HG03108 (cell line): ENCODE results near the gene SLC39A11.
"Not testable (repeated sequence)": the region's sequence is repeated elsewhere in the genome, so short reads cannot be mapped to it uniquely, and the experiment has no call there.

Experiments used
- ATAC-seq: cut with Tn5 transposase; IDR thresholded peaks from one replicate; pipeline ENCODE4 v1.9.1; 2021; ENCODE audit warnings: moderate library complexity; ENCODE audit not compliant: unreplicated experiment

Gene SLC39A11

GRCh38 chr17:73072219-73072962 is 20.1 kb downstream of the SLC39A11 start:
- ATAC-seq: no peak

GRCh38 chr17:73071066-73071999 is 21.2 kb downstream of the SLC39A11 start:
- no peak for ATAC-seq

GRCh38 chr17:73069841-73070240 is 22.6 kb downstream of the SLC39A11 start:
- no peak for ATAC-seq

- no peak for ATAC-seq
Observed at GRCh38 chr17:73069164-73069770, 23.2 kb downstream of the SLC39A11 start.

GRCh38 chr17:73068322-73069153 is 23.9 kb downstream of the SLC39A11 start:
- ATAC-seq: no peak

GRCh38 chr17:73067699-73068098 is 24.8 kb downstream of the SLC39A11 start:
- ATAC-seq: not testable (repeated sequence)

GRCh38 chr17:73067075-73067474 is 25.4 kb downstream of the SLC39A11 start:
- ATAC-seq: no peak

- ATAC-seq: no peak
Observed at GRCh38 chr17:73066148-73066884, 26.2 kb downstream of the SLC39A11 start.

GRCh38 chr17:73065376-73065775 is 27.1 kb downstream of the SLC39A11 start:
- ATAC-seq: no peak

GRCh38 chr17:73064084-73064938 is 28.2 kb downstream of the SLC39A11 start:
- no peak for ATAC-seq

- no peak for ATAC-seq
Observed at GRCh38 chr17:73062726-73063125, 29.8 kb downstream of the SLC39A11 start.

- ATAC-seq: no peak
Observed at GRCh38 chr17:73061161-73061560, 31.3 kb downstream of the SLC39A11 start.

- ATAC-seq: no peak
Observed at GRCh38 chr17:73060721-73061120, 31.8 kb downstream of the SLC39A11 start.

GRCh38 chr17:73059713-73060112 is 32.8 kb downstream of the SLC39A11 start:
- ATAC-seq: not testable (repeated sequence)

GRCh38 chr17:73058022-73058421 is 34.5 kb downstream of the SLC39A11 start:
- ATAC-seq: no peak

- ATAC-seq: no peak
Observed at GRCh38 chr17:73057196-73057595, 35.3 kb downstream of the SLC39A11 start.

- no peak for ATAC-seq
Observed at GRCh38 chr17:73052923-73053322, 39.6 kb downstream of the SLC39A11 start.

GRCh38 chr17:73050797-73051196 is 41.7 kb downstream of the SLC39A11 start:
- ATAC-seq: no peak

- ATAC-seq: no peak
Observed at GRCh38 chr17:73048170-73048569, 44.3 kb downstream of the SLC39A11 start.
